ENCODE results near the gene DCP1B.

GRCh38 chr12:1930803-1931597 is 73.3 kb downstream of the DCP1B start:
- TF ChIP-seq CTCF (IDR thresholded peaks at IDR 0.05), result no peak
- TF ChIP-seq POLR2A (IDR thresholded peaks at IDR 0.05), result no peak

All from right lobe of liver (tissue), 4 donors.